Heart right ventricle (tissue), 16 donors: ENCODE results near the gene RIN3. TPM values are rescaled to one million over a fixed set of nuclear protein-coding genes. Genes with fewer than 3 reads are reported as not detected.
A peak's percentile ranks its signal among the peaks of the same experiment; 100 is the strongest.
"Not testable (repeated sequence)": the region's sequence is repeated elsewhere in the genome, so short reads cannot be mapped to it uniquely, and the experiment has no call there.

Experiments used
- ATAC-seq, 8 donors: fragments of 200-7000 bp; cut with Tn5 transposase; one replicate each; pipeline ENCODE4 v1.9.1; 2020; ENCODE audit warnings: mild to moderate bottlenecking in 8 of 8, moderate library complexity in 8 of 8, moderate number of reproducible peaks in 1 of 8
- DNase-seq, 2 donors: peaks; one replicate each; pipeline ENCODE4 v3.0.0-alpha.2; 2020
- H3K27ac ChIP-seq, 10 donors: fragments of 200-600 bp; sonication (generic) in 2 of 10; one replicate each; pipeline versions ENCODE4 v1.5.0 to v1.8.0; 2020 to 2022; ENCODE audit warnings: mild to moderate bottlenecking in 3 of 10
- H3K27me3 ChIP-seq, 7 donors: fragments of 200-600 bp; one replicate each; pipeline ENCODE4 v1.8.0; 2021 to 2022; ENCODE audit warnings: mild to moderate bottlenecking in 2 of 7
- H3K36me3 ChIP-seq, 9 donors: fragments of 200-600 bp; sonication (generic) in 1 of 9; one replicate each; pipeline versions ENCODE4 v1.5.0 to v1.8.0; 2020 to 2022; ENCODE audit warnings: mild to moderate bottlenecking in 2 of 9
- H3K4me1 ChIP-seq, 9 donors: fragments of 200-600 bp; sonication (generic) in 1 of 9; one replicate each; pipeline versions ENCODE4 v1.5.0 to v1.8.0; 2020 to 2022; ENCODE audit warnings: mild to moderate bottlenecking in 4 of 9
- H3K4me3 ChIP-seq, 10 donors: fragments of 200-600 bp; sonication (generic) in 2 of 10; one replicate each; pipeline versions ENCODE4 v1.5.0 to v1.8.0; 2020 to 2022; ENCODE audit warnings: mild to moderate bottlenecking in 7 of 10, moderate library complexity in 2 of 10
- H3K9me3 ChIP-seq, 11 donors: fragments of 200-600 bp in 10 of 11; sonication (generic) in 2 of 11; one replicate each; pipeline versions ENCODE4 v1.5.0 to v1.8.0; 2013 to 2022; ENCODE audit warnings: mild to moderate bottlenecking in 2 of 11, control low read depth in 1 of 11, moderate library complexity in 1 of 11
- WGBS, 2 donors: extraction: QIAGEN DNeasy Blood & Tissue Kit; methylation state at CpG; one replicate each; pipeline ENCODE4 v1.1.7; 2013; ENCODE audit warnings: inconsistent platforms in 1 of 2; 5-methylcytosine and 5-hydroxymethylcytosine counted together
- intact Hi-C, 10 donors: fragments of 100-400 bp; cut with DNase I; formaldehyde crosslinking; loops; one replicate each; pipeline versions ENCODE4 v1.11.1 to v1.14.2; 2022
- polyA plus RNA-seq, 2 donors: library from polyadenylated mRNA; stranded (reverse); fragments of 200-250 nt; gene quantifications; one replicate each; pipeline ENCODE4 v1.2.3, GENCODE V29; 2013
- total RNA-seq, 10 donors: library from RNA; stranded (reverse); fragmentation: NEBNext Ultra II Directional in 3 of 10; extraction: Animal tissue kit (Norgen Biotek cat#: 25700) in 3 of 10; gene quantifications; one replicate each; pipeline versions ENCODE4 v1.2.1 to v1.2.4, GENCODE V29; 2021 to 2023
- TF ChIP-seq, protein P1 (sequence below), 9 donors: fragments of 200-600 bp; sonication (generic) in 2 of 9; IDR thresholded peaks; one replicate each; pipeline versions ENCODE4 v1.5.0 to v1.8.0; 2021 to 2022; ENCODE audit warnings: antibody characterized with exemption in 9 of 9, mild to moderate bottlenecking in 5 of 9, moderate library complexity in 1 of 9
- donor health status: Arrhythmogenic right ventricular cardiomyopathy.
- donor health status: ischemic (EF 13 %, LVEDD 7.1; RV severe dilation, severe dysfunction).
- donor health status: healthy with polysubstance abuse.
- donor health status: DM: no; HTN: yes; CAD: no.
- donor health status: DM: no; HTN: no; CAD: no.
- donor health status: ischemic (EF 25% LVEDD 6.9; RV normal size, moderate dysfunction).
- donor health status: ischemic (EF 25% LVEDD 5.7; RV mildly dilated, moderate dysfunction).
- donor health status: healthy.
- donor health status: DM: yes; HTN: yes; CAD: no.
- donor health status: Ischemic cardiomyopathy.
- donor health status: ischemic (EF 35%, LVEDD 5.7; RV mildly dilated, moderate dysfunction).
- donor health status: nonischemic (EF 11% LVEDD 7.7; RV severe dilation, severe dysfunction).
- donor health status: DM: yes; HTN: yes; CAD: no.
- donor health status: PGD.
- donor health status: ischemic (EF 29% LVEDD 5.4; RV normal size, mild dysfunction).
- donor health status: nonischemic (EF 23%, LVEDD 6.1; RV moderate dilation, normal function).

Gene RIN3
- total and polyA plus RNA-seq, 12 donors = 7.2 to 24.0 (median 12.2) TPM

DNA sequence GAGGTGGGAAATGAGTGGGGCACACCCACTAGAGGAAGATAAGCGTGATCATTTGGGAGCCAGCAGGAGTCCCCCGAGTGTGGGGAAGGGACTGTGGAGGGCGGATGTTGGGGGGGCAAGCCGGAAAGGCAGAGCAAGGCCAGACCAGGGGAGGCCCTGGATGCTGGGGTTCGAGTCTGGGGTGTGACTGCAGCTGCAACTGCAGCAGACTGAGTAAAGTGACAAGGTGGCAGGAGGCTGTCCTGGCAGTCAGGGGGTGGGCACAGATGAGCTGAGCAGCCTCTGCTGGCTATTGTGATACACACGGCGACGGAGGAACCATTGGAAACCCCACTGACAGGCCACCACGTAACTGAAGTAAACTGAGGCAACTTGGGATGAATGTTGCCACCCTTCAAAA is 124.7 kb downstream of the RIN3 start:
- peaks cover 0 to 8% (median 0%) of the 10 kb centered on the region in 9 donors for H3K4me1 ChIP-seq
- no peaks in the 10 kb centered on the region for H3K27me3 ChIP-seq
- ATAC-seq (no peak), DNase-seq (no peak)
- H3K36me3 ChIP-seq = peaks cover 0 to 30% (median 0%) of the 10 kb centered on the region in 9 donors
- 81 to 83% methylated on average over 9 of the region's 9 CpGs for WGBS, 2 donors
- no peaks in the 10 kb centered on the region for H3K9me3 ChIP-seq
- no peak overlapping the region for H3K27ac ChIP-seq
- no peak overlapping the region for H3K4me3 ChIP-seq
- TF ChIP-seq, protein P1, sequence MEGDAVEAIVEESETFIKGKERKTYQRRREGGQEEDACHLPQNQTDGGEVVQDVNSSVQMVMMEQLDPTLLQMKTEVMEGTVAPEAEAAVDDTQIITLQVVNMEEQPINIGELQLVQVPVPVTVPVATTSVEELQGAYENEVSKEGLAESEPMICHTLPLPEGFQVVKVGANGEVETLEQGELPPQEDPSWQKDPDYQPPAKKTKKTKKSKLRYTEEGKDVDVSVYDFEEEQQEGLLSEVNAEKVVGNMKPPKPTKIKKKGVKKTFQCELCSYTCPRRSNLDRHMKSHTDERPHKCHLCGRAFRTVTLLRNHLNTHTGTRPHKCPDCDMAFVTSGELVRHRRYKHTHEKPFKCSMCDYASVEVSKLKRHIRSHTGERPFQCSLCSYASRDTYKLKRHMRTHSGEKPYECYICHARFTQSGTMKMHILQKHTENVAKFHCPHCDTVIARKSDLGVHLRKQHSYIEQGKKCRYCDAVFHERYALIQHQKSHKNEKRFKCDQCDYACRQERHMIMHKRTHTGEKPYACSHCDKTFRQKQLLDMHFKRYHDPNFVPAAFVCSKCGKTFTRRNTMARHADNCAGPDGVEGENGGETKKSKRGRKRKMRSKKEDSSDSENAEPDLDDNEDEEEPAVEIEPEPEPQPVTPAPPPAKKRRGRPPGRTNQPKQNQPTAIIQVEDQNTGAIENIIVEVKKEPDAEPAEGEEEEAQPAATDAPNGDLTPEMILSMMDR (IDR thresholded peaks at IDR 0.05) = no peak
- intact Hi-C loops = no loop called here

DNA sequence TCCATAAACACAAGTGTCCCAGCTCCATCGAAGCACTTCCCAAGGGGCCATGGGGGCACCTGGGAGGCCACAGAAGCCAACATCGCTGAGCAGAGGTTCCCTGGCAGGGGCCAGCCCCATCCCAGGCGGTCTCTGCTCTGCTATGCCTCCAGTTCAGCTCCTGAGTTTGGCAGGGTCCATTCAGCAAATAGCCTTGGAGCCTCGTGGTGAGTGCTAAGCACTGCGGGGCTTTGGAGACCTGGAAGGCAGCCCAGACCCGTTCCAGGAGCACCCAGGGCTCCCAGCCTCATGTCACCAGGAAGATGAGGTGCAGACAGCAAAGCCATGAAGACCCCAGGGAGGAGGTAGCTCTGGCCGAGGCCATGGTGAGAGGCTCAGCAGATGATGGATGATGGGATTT is 125.3 kb downstream of the RIN3 start:
- Histone ChIP-seq H3K4me3 (no peak overlapping the region), H3K27me3 (no peaks in the 10 kb centered on the region), H3K9me3 (no peaks in the 10 kb centered on the region), H3K4me1 (peaks cover 0 to 5% (median 0%) of the 10 kb centered on the region in 9 donors), H3K27ac (no peak overlapping the region), H3K36me3 (peaks cover 0 to 36% (median 0%) of the 10 kb centered on the region in 9 donors)
- peak in 5 of 8 donors; percentile 53 to 73 (median 63) for ATAC-seq
- intact Hi-C loops = no loop called here
- WGBS, 2 donors = 35 to 45% methylated on average over 7 of the region's 7 CpGs
- no peak for DNase-seq
- TF ChIP-seq, protein P1 (IDR thresholded peaks at IDR 0.05) = no peak

DNA sequence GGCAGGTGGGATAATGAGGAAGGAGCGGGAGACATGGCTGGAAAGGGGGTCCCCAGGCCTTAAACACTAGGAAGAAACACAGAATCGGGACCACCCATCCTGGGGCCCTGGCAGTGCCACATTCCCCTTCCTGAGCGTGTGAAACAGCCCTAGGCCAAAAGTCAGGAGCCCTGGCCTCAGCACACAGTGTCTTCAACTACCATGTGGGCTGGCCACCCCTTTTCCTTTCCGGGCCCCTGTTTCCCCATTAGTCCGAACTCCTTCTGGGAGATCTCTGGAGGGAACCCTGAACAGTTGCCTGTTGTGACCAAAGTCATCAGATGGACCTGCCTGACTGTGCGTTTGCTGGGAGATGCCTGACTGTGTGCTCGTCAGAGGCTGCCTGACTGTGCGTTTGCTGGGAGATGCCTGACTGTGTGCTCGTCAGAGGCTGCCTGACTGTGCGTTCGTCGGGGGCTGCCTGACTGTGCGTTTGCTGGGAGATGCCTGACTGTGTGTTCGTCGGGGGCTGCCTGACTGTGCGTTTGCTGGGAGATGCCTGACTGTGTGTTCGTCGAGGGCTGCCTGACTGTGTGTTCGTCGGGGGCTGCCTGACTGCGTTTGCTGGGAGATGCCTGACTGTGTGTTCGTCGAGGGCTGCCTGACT is 126.0 kb downstream of the RIN3 start:
- H3K27me3 ChIP-seq, ATAC-seq, H3K9me3 ChIP-seq, H3K27ac ChIP-seq, H3K4me3 ChIP-seq, intact Hi-C loops, DNase-seq: not testable (repeated sequence)
- H3K4me1 ChIP-seq = peaks cover 0 to 11% (median 4%) of the 10 kb centered on the region in 9 donors
- H3K36me3 ChIP-seq = peaks cover 0 to 42% (median 0%) of the 10 kb centered on the region in 9 donors
- WGBS, 2 donors = 90 to 93% methylated on average over 23 of the region's 23 CpGs

DNA sequence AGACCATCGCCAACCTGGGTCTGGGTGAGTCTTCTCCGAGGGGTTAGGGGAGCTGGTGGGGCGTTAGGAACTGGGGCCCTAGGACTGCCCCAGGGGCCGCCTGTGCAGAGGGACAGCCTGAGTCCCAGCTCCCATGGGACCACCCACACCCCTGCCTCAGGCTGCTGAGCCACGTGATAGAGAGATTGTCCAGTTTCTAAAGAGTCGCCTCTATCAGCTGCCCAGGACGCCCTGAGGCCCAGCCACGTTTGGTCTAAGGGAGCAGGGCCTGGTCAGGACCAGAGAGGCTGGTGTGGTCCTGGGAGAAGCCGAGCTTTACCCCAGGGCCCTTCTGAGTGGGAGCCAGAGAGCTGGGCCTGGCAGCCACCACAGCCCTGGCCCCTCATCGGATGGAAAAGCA is 127.7 kb downstream of the RIN3 start:
- Histone ChIP-seq H3K9me3 (peaks cover 0 to 13% (median 6%) of the 10 kb centered on the region in 11 donors), H3K27me3 (no peaks in the 10 kb centered on the region), H3K36me3 (peaks cover 0 to 50% (median 0%) of the 10 kb centered on the region in 9 donors), H3K27ac (no peak overlapping the region), H3K4me3 (no peak overlapping the region), H3K4me1 (peaks cover 0 to 24% (median 5%) of the 10 kb centered on the region in 9 donors)
- 90 to 91% methylated on average over 10 of the region's 10 CpGs for WGBS, 2 donors
- intact Hi-C loops = no loop called here
- TF ChIP-seq, protein P1 (IDR thresholded peaks at IDR 0.05) = no peak
- DNase-seq (no peak), ATAC-seq (no peak)
